AG10803 (cell line): Measurements from ENCODE around the gene DIP2C.
A peak's percentile ranks its signal among the peaks of the same experiment; 100 is the strongest.

Experiments used
- DNase-seq: peaks from one replicate; pipeline ENCODE4 v3.0.0; 2010; ENCODE audit warnings: low read depth
- H3K4me3 ChIP-seq: 2 replicates; pipeline ENCODE4 v1.5.1; 2011; ENCODE audit warnings: mild to moderate bottlenecking, low read length, control low read depth
- CTCF ChIP-seq: conservative IDR thresholded peaks from 2 replicates; pipeline ENCODE4 v1.5.1; 2011; ENCODE audit warnings: mild to moderate bottlenecking, low read length, control low read depth, inconsistent platforms

Gene DIP2C

GRCh38 chr10:288316-289200 is 400.9 kb downstream of the DIP2C start:
- no peak for TF ChIP-seq CTCF
- DNase-seq: no peak
- H3K4me3 ChIP-seq: no peak overlapping the region

GRCh38 chr10:287814-288213 is 401.7 kb downstream of the DIP2C start:
- DNase-seq: no peak
- TF ChIP-seq CTCF: peak; percentile 37

GRCh38 chr10:287026-287709 is 402.3 kb downstream of the DIP2C start:
- TF ChIP-seq CTCF: no peak

More at GRCh38 chr10:287814-288213, 401.7 kb downstream of the DIP2C start:
- no peak overlapping the region for H3K4me3 ChIP-seq

GRCh38 chr10:285216-285615 is 404.3 kb downstream of the DIP2C start:
- no peak for TF ChIP-seq CTCF
- DNase-seq: no peak
- no peak overlapping the region for H3K4me3 ChIP-seq

More at GRCh38 chr10:287026-287709, 402.3 kb downstream of the DIP2C start:
- H3K4me3 ChIP-seq: no peak overlapping the region
- peak; percentile 29 for DNase-seq

GRCh38 chr10:283916-284356 is 405.5 kb downstream of the DIP2C start:
- no peak overlapping the region for H3K4me3 ChIP-seq
- TF ChIP-seq CTCF: no peak
- DNase-seq: no peak

- H3K4me3 ChIP-seq: no peak overlapping the region
- DNase-seq: no peak
- TF ChIP-seq CTCF: no peak
Observed at GRCh38 chr10:283140-283479, 406.4 kb downstream of the DIP2C start.
